ENCODE results near the gene PIK3C2G.
"Not testable (repeated sequence)": the region's sequence is repeated elsewhere in the genome, so short reads cannot be mapped to it uniquely, and the experiment has no call there.

PIK3C2G gene

GRCh38 chr12:18254081-18254480 is 7.2 kb upstream of the PIK3C2G start:
- TF ChIP-seq, protein P1, sequence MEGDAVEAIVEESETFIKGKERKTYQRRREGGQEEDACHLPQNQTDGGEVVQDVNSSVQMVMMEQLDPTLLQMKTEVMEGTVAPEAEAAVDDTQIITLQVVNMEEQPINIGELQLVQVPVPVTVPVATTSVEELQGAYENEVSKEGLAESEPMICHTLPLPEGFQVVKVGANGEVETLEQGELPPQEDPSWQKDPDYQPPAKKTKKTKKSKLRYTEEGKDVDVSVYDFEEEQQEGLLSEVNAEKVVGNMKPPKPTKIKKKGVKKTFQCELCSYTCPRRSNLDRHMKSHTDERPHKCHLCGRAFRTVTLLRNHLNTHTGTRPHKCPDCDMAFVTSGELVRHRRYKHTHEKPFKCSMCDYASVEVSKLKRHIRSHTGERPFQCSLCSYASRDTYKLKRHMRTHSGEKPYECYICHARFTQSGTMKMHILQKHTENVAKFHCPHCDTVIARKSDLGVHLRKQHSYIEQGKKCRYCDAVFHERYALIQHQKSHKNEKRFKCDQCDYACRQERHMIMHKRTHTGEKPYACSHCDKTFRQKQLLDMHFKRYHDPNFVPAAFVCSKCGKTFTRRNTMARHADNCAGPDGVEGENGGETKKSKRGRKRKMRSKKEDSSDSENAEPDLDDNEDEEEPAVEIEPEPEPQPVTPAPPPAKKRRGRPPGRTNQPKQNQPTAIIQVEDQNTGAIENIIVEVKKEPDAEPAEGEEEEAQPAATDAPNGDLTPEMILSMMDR (IDR thresholded peaks at IDR 0.05): no peak
- Histone ChIP-seq H3K36me3 (no peaks in the 10 kb centered on the region), H3K27me3 (no peaks in the 10 kb centered on the region), H3K4me1 (ENCODE audit: control insufficient read depth in 1 of 2, insufficient read depth in 1 of 2, low read depth in 1 of 2, low read length in 1 of 2) (no peaks in the 10 kb centered on the region), H3K4me3 (ENCODE audit: low read depth in 1 of 2, low read length in 1 of 2) (no peak overlapping the region), H3K9me3 (no peaks in the 10 kb centered on the region), H3K27ac (no peak overlapping the region)

DNA sequence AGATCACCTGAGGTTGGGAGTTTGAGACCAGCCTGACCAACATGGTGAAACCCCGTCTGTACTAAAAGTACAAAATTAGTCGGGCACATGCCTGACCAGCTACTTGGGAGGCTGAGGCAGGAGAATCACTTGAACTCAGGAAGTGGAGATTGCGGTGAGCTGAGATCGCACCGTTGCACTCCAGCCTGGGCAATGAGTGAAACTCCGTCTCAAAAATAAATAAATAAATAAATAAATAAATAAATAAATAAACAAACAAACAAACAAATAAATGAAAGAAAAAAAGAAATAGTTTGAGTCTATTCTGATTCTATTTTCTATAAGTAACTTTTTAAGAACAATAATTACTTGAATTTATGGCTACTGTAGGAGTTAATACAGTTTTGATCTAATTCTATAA is 6.3 kb upstream of the PIK3C2G start:
- H3K36me3 ChIP-seq; H3K4me1 ChIP-seq (ENCODE audit: control insufficient read depth in 1 of 2, insufficient read depth in 1 of 2, low read depth in 1 of 2, low read length in 1 of 2); H3K27me3 ChIP-seq; H3K4me3 ChIP-seq (ENCODE audit: low read depth in 1 of 2, low read length in 1 of 2); H3K27ac ChIP-seq; H3K9me3 ChIP-seq: not testable (repeated sequence)

GRCh38 chr12:18257251-18257650 is 4.1 kb upstream of the PIK3C2G start:
- H3K27ac ChIP-seq: no peak overlapping the region
- H3K4me1 ChIP-seq (ENCODE audit: control insufficient read depth in 1 of 2, insufficient read depth in 1 of 2, low read depth in 1 of 2, low read length in 1 of 2): no peaks in the 10 kb centered on the region
- no peaks in the 10 kb centered on the region for H3K9me3 ChIP-seq
- no peaks in the 10 kb centered on the region for H3K27me3 ChIP-seq
- TF ChIP-seq, protein P1 (IDR thresholded peaks at IDR 0.05): no peak
- H3K4me3 ChIP-seq (ENCODE audit: low read depth in 1 of 2, low read length in 1 of 2): no peak overlapping the region
- H3K36me3 ChIP-seq: no peaks in the 10 kb centered on the region

- TF ChIP-seq, protein P1 (IDR thresholded peaks at IDR 0.05): no peak
- H3K9me3 ChIP-seq: no peaks in the 10 kb centered on the region
- H3K4me3 ChIP-seq (ENCODE audit: low read depth in 1 of 2, low read length in 1 of 2): no peak overlapping the region
- H3K27ac ChIP-seq: no peak overlapping the region
- H3K36me3 ChIP-seq: no peaks in the 10 kb centered on the region
- no peaks in the 10 kb centered on the region for H3K27me3 ChIP-seq
- H3K4me1 ChIP-seq (ENCODE audit: control insufficient read depth in 1 of 2, insufficient read depth in 1 of 2, low read depth in 1 of 2, low read length in 1 of 2): no peaks in the 10 kb centered on the region
Measured at GRCh38 chr12:18258929-18259328, 2.4 kb upstream of the PIK3C2G start.

DNA sequence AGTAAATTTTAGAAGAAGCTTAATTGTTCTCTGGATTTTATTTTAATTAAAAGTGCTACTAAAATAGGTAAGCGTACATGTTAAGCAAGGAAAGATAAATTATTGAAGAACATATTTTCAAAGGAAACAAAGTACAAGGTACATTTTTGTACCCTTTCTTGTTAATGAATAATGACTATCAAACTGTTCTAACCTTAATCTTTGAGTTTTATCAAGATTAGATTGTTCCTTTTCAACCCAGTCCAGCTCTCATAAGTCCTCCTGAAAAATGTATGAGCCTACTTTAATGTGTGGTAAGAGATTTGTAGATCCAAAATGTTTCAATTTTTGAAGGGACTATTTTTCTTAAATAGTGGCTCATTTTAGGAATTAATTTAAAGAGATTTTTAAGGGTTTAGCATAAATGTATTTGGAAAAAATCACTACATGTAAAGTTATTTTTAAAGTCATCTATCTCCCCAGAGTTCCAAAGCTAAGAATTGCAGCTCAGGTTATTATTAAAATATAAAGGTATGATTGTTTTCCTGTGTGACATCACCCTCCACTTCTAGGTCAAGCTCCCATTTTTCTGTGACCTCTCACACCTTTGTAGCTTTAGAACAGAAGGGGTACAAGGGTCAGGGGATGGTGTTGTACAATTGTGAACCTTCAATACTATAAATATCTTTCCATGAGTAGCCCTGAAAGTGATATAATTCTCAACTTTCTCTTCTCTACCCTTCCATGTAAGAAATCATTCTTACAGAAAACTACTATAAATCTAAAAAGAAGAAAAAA is 1.2 kb upstream of the PIK3C2G start:
- TF ChIP-seq, protein P1 (IDR thresholded peaks at IDR 0.05): no peak
- Histone ChIP-seq H3K4me3 (ENCODE audit: low read depth in 1 of 2, low read length in 1 of 2) (no peak overlapping the region), H3K4me1 (ENCODE audit: control insufficient read depth in 1 of 2, insufficient read depth in 1 of 2, low read depth in 1 of 2, low read length in 1 of 2) (no peaks in the 10 kb centered on the region), H3K36me3 (no peaks in the 10 kb centered on the region), H3K27me3 (no peaks in the 10 kb centered on the region), H3K9me3 (no peaks in the 10 kb centered on the region), H3K27ac (no peak overlapping the region)

GRCh38 chr12:18261906-18262305 is 588 bp downstream of the PIK3C2G start:
- no peak overlapping the region for H3K27ac ChIP-seq
- no peak overlapping the region for H3K4me3 ChIP-seq (ENCODE audit: low read depth in 1 of 2, low read length in 1 of 2)
- no peaks in the 10 kb centered on the region for H3K4me1 ChIP-seq (ENCODE audit: control insufficient read depth in 1 of 2, insufficient read depth in 1 of 2, low read depth in 1 of 2, low read length in 1 of 2)
- no peaks in the 10 kb centered on the region for H3K36me3 ChIP-seq
- TF ChIP-seq, protein P1 (IDR thresholded peaks at IDR 0.05): no peak
- no peaks in the 10 kb centered on the region for H3K27me3 ChIP-seq
- no peaks in the 10 kb centered on the region for H3K9me3 ChIP-seq
